ENCODE data around the gene NXPH4.

The NXPH4 gene

GRCh38 chr12:57176846-57177245 is 39.7 kb upstream of the NXPH4 start:
- H2AFZ ChIP-seq (ENCODE audit: insufficient read depth, low read length, poor library complexity), result no peak overlapping the region
- H2BK120ac ChIP-seq (ENCODE audit: insufficient read depth, low read length, poor library complexity), result no peak overlapping the region
- H3K4me1 ChIP-seq (ENCODE audit: control insufficient read depth in 1 of 2, insufficient read depth in 2 of 2, low read length in 2 of 2), result peaks cover 7 to 8% of the 10 kb centered on the region in 2 experiments
- H3K9me3 ChIP-seq (ENCODE audit: insufficient read depth, low read depth, low read length), result peaks cover 2% of the 10 kb centered on the region
- H3K14ac ChIP-seq (ENCODE audit: low read length), result no peak overlapping the region
- no peak overlapping the region for H2BK5ac ChIP-seq (ENCODE audit: low read depth, low read length, poor library complexity)
- H3K36me3 ChIP-seq (ENCODE audit: control insufficient read depth in 1 of 2, insufficient read depth in 2 of 2, low read length in 2 of 2), result peaks cover 85 to 87% of the 10 kb centered on the region in 2 experiments
- H4K12ac ChIP-seq (ENCODE audit: low read depth, low read length), result no peak overlapping the region
- no peak for DNase-seq
- no peak overlapping the region for H3K9ac ChIP-seq (ENCODE audit: low read length)
- no peak overlapping the region for H2BK12ac ChIP-seq (ENCODE audit: low read length)
- no peaks in the 10 kb centered on the region for H3K27me3 ChIP-seq (ENCODE audit: insufficient read depth, low read length)
- H4K8ac ChIP-seq (ENCODE audit: low read depth, low read length), result no peak overlapping the region
- H3K79me2 ChIP-seq (ENCODE audit: control insufficient read depth, insufficient read depth, low read length, poor library complexity), result no peaks in the 10 kb centered on the region
- no peak overlapping the region for H3K4me2 ChIP-seq (ENCODE audit: low read length)
- H3K27ac ChIP-seq (ENCODE audit: low read depth, low read length), result no peak overlapping the region
- H3K23ac ChIP-seq (ENCODE audit: low read length), result no peak overlapping the region
- no peak overlapping the region for H3K18ac ChIP-seq (ENCODE audit: low read length)
- no peak overlapping the region for H4K91ac ChIP-seq (ENCODE audit: low read depth, low read length)
- no peak overlapping the region for H2AK5ac ChIP-seq (ENCODE audit: low read length)
- H3K79me1 ChIP-seq (ENCODE audit: low read length), result no peaks in the 10 kb centered on the region
- H3K4me3 ChIP-seq (ENCODE audit: low read depth, low read length), result peak overlapping the region; percentile 1
- H3K4ac ChIP-seq (ENCODE audit: low read depth, low read length), result no peak overlapping the region
- WGBS (ENCODE audit: extremely low coverage, insufficient coverage, insufficient read length), result no CpG with 5 or more reads among the region's 9 CpGs

- H3K79me2 ChIP-seq (ENCODE audit: control insufficient read depth, insufficient read depth, low read length, poor library complexity), result no peaks in the 10 kb centered on the region
- DNase-seq, result no peak
- H2AFZ ChIP-seq (ENCODE audit: insufficient read depth, low read length, poor library complexity), result no peak overlapping the region
- peaks cover 7 to 8% of the 10 kb centered on the region in 2 experiments for H3K4me1 ChIP-seq (ENCODE audit: control insufficient read depth in 1 of 2, insufficient read depth in 2 of 2, low read length in 2 of 2)
- H4K8ac ChIP-seq (ENCODE audit: low read depth, low read length), result no peak overlapping the region
- H3K14ac ChIP-seq (ENCODE audit: low read length), result no peak overlapping the region
- peak overlapping the region; percentile 8 for H4K12ac ChIP-seq (ENCODE audit: low read depth, low read length)
- H3K23ac ChIP-seq (ENCODE audit: low read length), result no peak overlapping the region
- H3K79me1 ChIP-seq (ENCODE audit: low read length), result no peaks in the 10 kb centered on the region
- H3K9ac ChIP-seq (ENCODE audit: low read length), result no peak overlapping the region
- WGBS (ENCODE audit: extremely low coverage, insufficient coverage, insufficient read length), result no CpG with 5 or more reads among the region's 16 CpGs
- H3K18ac ChIP-seq (ENCODE audit: low read length), result no peak overlapping the region
- H3K27ac ChIP-seq (ENCODE audit: low read depth, low read length), result no peak overlapping the region
- H2BK120ac ChIP-seq (ENCODE audit: insufficient read depth, low read length, poor library complexity), result no peak overlapping the region
- no peak overlapping the region for H4K91ac ChIP-seq (ENCODE audit: low read depth, low read length)
- H2AK5ac ChIP-seq (ENCODE audit: low read length), result no peak overlapping the region
- H3K36me3 ChIP-seq (ENCODE audit: control insufficient read depth in 1 of 2, insufficient read depth in 2 of 2, low read length in 2 of 2), result peaks cover 84 to 87% of the 10 kb centered on the region in 2 experiments
- no peaks in the 10 kb centered on the region for H3K27me3 ChIP-seq (ENCODE audit: insufficient read depth, low read length)
- H3K4me3 ChIP-seq (ENCODE audit: low read depth, low read length), result peak overlapping the region; percentile 1
- H3K9me3 ChIP-seq (ENCODE audit: insufficient read depth, low read depth, low read length), result peaks cover 2% of the 10 kb centered on the region
- no peak overlapping the region for H2BK12ac ChIP-seq (ENCODE audit: low read length)
- no peak overlapping the region for H3K4me2 ChIP-seq (ENCODE audit: low read length)
- no peak overlapping the region for H3K4ac ChIP-seq (ENCODE audit: low read depth, low read length)
- H2BK5ac ChIP-seq (ENCODE audit: low read depth, low read length, poor library complexity), result no peak overlapping the region
Measured at GRCh38 chr12:57177354-57177753, 39.2 kb upstream of the NXPH4 start.

DNA sequence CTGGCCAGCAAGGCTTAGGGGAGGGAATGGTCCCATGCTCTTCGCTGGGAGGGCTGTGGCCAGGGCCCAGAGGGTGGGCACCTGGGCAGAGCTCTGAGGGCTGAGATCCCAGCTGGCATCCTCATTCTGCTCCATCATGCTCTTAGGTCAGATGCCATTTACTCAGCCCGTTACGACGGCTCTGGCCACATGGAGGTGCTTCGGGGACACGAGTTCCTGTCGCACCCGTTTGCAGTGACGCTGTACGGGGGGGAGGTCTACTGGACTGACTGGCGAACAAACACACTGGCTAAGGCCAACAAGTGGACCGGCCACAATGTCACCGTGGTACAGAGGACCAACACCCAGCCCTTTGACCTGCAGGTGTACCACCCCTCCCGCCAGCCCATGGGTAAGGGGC is 38.4 kb upstream of the NXPH4 start:
- no peaks in the 10 kb centered on the region for H3K79me2 ChIP-seq (ENCODE audit: control insufficient read depth, insufficient read depth, low read length, poor library complexity)
- H4K8ac ChIP-seq (ENCODE audit: low read depth, low read length), result no peak overlapping the region

DNA sequence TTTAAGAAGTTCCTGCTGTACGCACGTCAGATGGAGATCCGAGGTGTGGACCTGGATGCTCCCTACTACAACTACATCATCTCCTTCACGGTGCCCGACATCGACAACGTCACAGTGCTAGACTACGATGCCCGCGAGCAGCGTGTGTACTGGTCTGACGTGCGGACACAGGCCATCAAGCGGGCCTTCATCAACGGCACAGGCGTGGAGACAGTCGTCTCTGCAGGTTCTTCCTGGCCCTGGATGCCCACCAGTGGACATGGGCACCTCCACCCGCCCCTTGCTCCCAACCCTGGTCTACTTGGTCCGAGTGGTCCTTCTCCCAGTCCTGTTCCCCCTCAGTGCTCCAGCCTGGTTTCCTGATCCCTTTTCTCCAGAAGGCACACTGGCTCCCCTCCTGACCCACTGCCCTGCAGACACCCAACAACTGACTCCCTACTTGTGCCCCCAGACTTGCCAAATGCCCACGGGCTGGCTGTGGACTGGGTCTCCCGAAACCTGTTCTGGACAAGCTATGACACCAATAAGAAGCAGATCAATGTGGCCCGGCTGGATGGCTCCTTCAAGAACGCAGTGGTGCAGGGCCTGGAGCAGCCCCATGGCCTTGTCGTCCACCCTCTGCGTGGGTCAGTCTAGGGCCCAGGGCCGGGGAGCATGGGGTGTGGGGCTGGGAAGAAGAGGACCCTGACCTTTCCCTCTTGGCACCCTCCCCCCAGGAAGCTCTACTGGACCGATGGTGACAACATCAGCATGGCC is 37.1 kb upstream of the NXPH4 start:
- no peaks in the 10 kb centered on the region for H3K27me3 ChIP-seq (ENCODE audit: insufficient read depth, low read length)
- no peak overlapping the region for H2AFZ ChIP-seq (ENCODE audit: insufficient read depth, low read length, poor library complexity)
- no peak overlapping the region for H3K4me2 ChIP-seq (ENCODE audit: low read length)
- no peak overlapping the region for H3K27ac ChIP-seq (ENCODE audit: low read depth, low read length)
- peaks cover 4% of the 10 kb centered on the region for H3K9me3 ChIP-seq (ENCODE audit: insufficient read depth, low read depth, low read length)
- H3K14ac ChIP-seq (ENCODE audit: low read length), result no peak overlapping the region
- H4K91ac ChIP-seq (ENCODE audit: low read depth, low read length), result no peak overlapping the region
- no peak overlapping the region for H3K9ac ChIP-seq (ENCODE audit: low read length)
- H3K18ac ChIP-seq (ENCODE audit: low read length), result no peak overlapping the region
- no peak overlapping the region for H3K23ac ChIP-seq (ENCODE audit: low read length)
- no peaks in the 10 kb centered on the region for H3K79me2 ChIP-seq (ENCODE audit: control insufficient read depth, insufficient read depth, low read length, poor library complexity)
- peaks cover 80 to 82% of the 10 kb centered on the region in 2 experiments for H3K36me3 ChIP-seq (ENCODE audit: control insufficient read depth in 1 of 2, insufficient read depth in 2 of 2, low read length in 2 of 2)
- no peak overlapping the region for H3K4me3 ChIP-seq (ENCODE audit: low read depth, low read length)
- no peak for DNase-seq
- H2BK12ac ChIP-seq (ENCODE audit: low read length), result no peak overlapping the region
- peaks cover 7 to 8% of the 10 kb centered on the region in 2 experiments for H3K4me1 ChIP-seq (ENCODE audit: control insufficient read depth in 1 of 2, insufficient read depth in 2 of 2, low read length in 2 of 2)
- no peaks in the 10 kb centered on the region for H3K79me1 ChIP-seq (ENCODE audit: low read length)
- no peak overlapping the region for H2BK5ac ChIP-seq (ENCODE audit: low read depth, low read length, poor library complexity)
- H2BK120ac ChIP-seq (ENCODE audit: insufficient read depth, low read length, poor library complexity), result no peak overlapping the region
- no peak overlapping the region for H3K4ac ChIP-seq (ENCODE audit: low read depth, low read length)
- WGBS (ENCODE audit: extremely low coverage, insufficient coverage, insufficient read length), result no CpG with 5 or more reads among the region's 27 CpGs
- no peak overlapping the region for H4K12ac ChIP-seq (ENCODE audit: low read depth, low read length)
- H2AK5ac ChIP-seq (ENCODE audit: low read length), result no peak overlapping the region
- no peak overlapping the region for H4K8ac ChIP-seq (ENCODE audit: low read depth, low read length)

More for the DNA sequence above, 38.4 kb upstream of the NXPH4 start:
- Histone ChIP-seq H2BK120ac (ENCODE audit: insufficient read depth, low read length, poor library complexity) (no peak overlapping the region), H3K4me3 (ENCODE audit: low read depth, low read length) (no peak overlapping the region), H3K9ac (ENCODE audit: low read length) (no peak overlapping the region), H2BK5ac (ENCODE audit: low read depth, low read length, poor library complexity) (no peak overlapping the region), H3K36me3 (ENCODE audit: control insufficient read depth in 1 of 2, insufficient read depth in 2 of 2, low read length in 2 of 2) (peaks cover 80 to 81% of the 10 kb centered on the region in 2 experiments), H3K23ac (ENCODE audit: low read length) (no peak overlapping the region), H3K4me2 (ENCODE audit: low read length) (no peak overlapping the region), H3K14ac (ENCODE audit: low read length) (no peak overlapping the region), H3K79me1 (ENCODE audit: low read length) (no peaks in the 10 kb centered on the region), H3K27ac (ENCODE audit: low read depth, low read length) (no peak overlapping the region), H2BK12ac (ENCODE audit: low read length) (no peak overlapping the region), H3K18ac (ENCODE audit: low read length) (no peak overlapping the region), H3K4ac (ENCODE audit: low read depth, low read length) (no peak overlapping the region), H4K91ac (ENCODE audit: low read depth, low read length) (no peak overlapping the region), H2AK5ac (ENCODE audit: low read length) (no peak overlapping the region), H3K4me1 (ENCODE audit: control insufficient read depth in 1 of 2, insufficient read depth in 2 of 2, low read length in 2 of 2) (peaks cover 7 to 8% of the 10 kb centered on the region in 2 experiments), H3K27me3 (ENCODE audit: insufficient read depth, low read length) (no peaks in the 10 kb centered on the region), H3K9me3 (ENCODE audit: insufficient read depth, low read depth, low read length) (peaks cover 2% of the 10 kb centered on the region), H2AFZ (ENCODE audit: insufficient read depth, low read length, poor library complexity) (no peak overlapping the region), H4K12ac (ENCODE audit: low read depth, low read length) (no peak overlapping the region)
- DNase-seq, result no peak
- WGBS (ENCODE audit: extremely low coverage, insufficient coverage, insufficient read length), result no CpG with 5 or more reads among the region's 14 CpGs
